ENCODE results near the gene PROZ. TPM values are rescaled to one million over a fixed set of nuclear protein-coding genes. Genes with fewer than 3 reads are reported as not detected.

The PROZ gene
- total RNA-seq, 1 donor from 2014 or later, result not detected

GRCh38 chr13:113125506-113126264 is 32.8 kb upstream of the PROZ start:
- no peaks in the 10 kb centered on the region for H3K36me3 Mint-ChIP-seq (ENCODE audit: unreplicated experiment)
- TF ChIP-seq CTCF (IDR thresholded peaks at IDR 0.05), result no peak
- H3K4me1 Mint-ChIP-seq (ENCODE audit: unreplicated experiment), result peaks cover 13% of the 10 kb centered on the region
- DNase-seq (ENCODE audit: extremely low spot score, unreplicated experiment), result peak; percentile 75
- H3K27me3 Mint-ChIP-seq (ENCODE audit: unreplicated experiment), result peaks cover 12% of the 10 kb centered on the region
- H3K9me3 Mint-ChIP-seq (ENCODE audit: unreplicated experiment), result no peaks in the 10 kb centered on the region
- H3K27ac Mint-ChIP-seq (ENCODE audit: unreplicated experiment), result no peak overlapping the region
- no peak overlapping the region for H3K4me3 Mint-ChIP-seq (ENCODE audit: unreplicated experiment)

GRCh38 chr13:113126265-113127150 is 31.9 kb upstream of the PROZ start:
- peak; percentile 75 for DNase-seq (ENCODE audit: extremely low spot score, unreplicated experiment)
- Mint-ChIP-seq H3K27me3 (ENCODE audit: unreplicated experiment) (peaks cover 20% of the 10 kb centered on the region), H3K36me3 (ENCODE audit: unreplicated experiment) (no peaks in the 10 kb centered on the region), H3K27ac (ENCODE audit: unreplicated experiment) (no peak overlapping the region), H3K9me3 (ENCODE audit: unreplicated experiment) (no peaks in the 10 kb centered on the region), H3K4me3 (ENCODE audit: unreplicated experiment) (no peak overlapping the region), H3K4me1 (ENCODE audit: unreplicated experiment) (peaks cover 13% of the 10 kb centered on the region)
- no peak for TF ChIP-seq CTCF (IDR thresholded peaks at IDR 0.05)

GRCh38 chr13:113129480-113129879 is 29.0 kb upstream of the PROZ start:
- peak; percentile 80 for DNase-seq (ENCODE audit: extremely low spot score, unreplicated experiment)
- no peak overlapping the region for H3K4me3 Mint-ChIP-seq (ENCODE audit: unreplicated experiment)
- H3K36me3 Mint-ChIP-seq (ENCODE audit: unreplicated experiment), result no peaks in the 10 kb centered on the region

GRCh38 chr13:113129921-113130750 is 28.3 kb upstream of the PROZ start:
- no peak overlapping the region for H3K27ac Mint-ChIP-seq (ENCODE audit: unreplicated experiment)
- DNase-seq (ENCODE audit: extremely low spot score, unreplicated experiment), result peak; percentile 84
- H3K27me3 Mint-ChIP-seq (ENCODE audit: unreplicated experiment), result peaks cover 48% of the 10 kb centered on the region
- H3K4me1 Mint-ChIP-seq (ENCODE audit: unreplicated experiment), result no peaks in the 10 kb centered on the region
- no peak for TF ChIP-seq CTCF (IDR thresholded peaks at IDR 0.05)
- H3K9me3 Mint-ChIP-seq (ENCODE audit: unreplicated experiment), result no peaks in the 10 kb centered on the region
- H3K4me3 Mint-ChIP-seq (ENCODE audit: unreplicated experiment), result no peak overlapping the region
- H3K36me3 Mint-ChIP-seq (ENCODE audit: unreplicated experiment), result no peaks in the 10 kb centered on the region

More at GRCh38 chr13:113129480-113129879, 29.0 kb upstream of the PROZ start:
- H3K4me1 Mint-ChIP-seq (ENCODE audit: unreplicated experiment), result no peaks in the 10 kb centered on the region
- no peak for TF ChIP-seq CTCF (IDR thresholded peaks at IDR 0.05)
- H3K9me3 Mint-ChIP-seq (ENCODE audit: unreplicated experiment), result no peaks in the 10 kb centered on the region
- peaks cover 47% of the 10 kb centered on the region for H3K27me3 Mint-ChIP-seq (ENCODE audit: unreplicated experiment)
- H3K27ac Mint-ChIP-seq (ENCODE audit: unreplicated experiment), result no peak overlapping the region
